Pons (tissue), 1 donor: ENCODE results near the gene HORMAD2.
"Not testable (repeated sequence)": the region's sequence is repeated elsewhere in the genome, so short reads cannot be mapped to it uniquely, and the experiment has no call there.

Source experiments
- DNase-seq: peaks from one replicate; pipeline ENCODE4 v3.0.0-alpha.2; 2016; ENCODE audit warnings: low spot score

The HORMAD2 gene

GRCh38 chr22:30191040-30191701 is 110.9 kb downstream of the HORMAD2 start:
- no peak for DNase-seq

GRCh38 chr22:30192427-30192826 is 112.2 kb downstream of the HORMAD2 start:
- DNase-seq, result no peak

DNA sequence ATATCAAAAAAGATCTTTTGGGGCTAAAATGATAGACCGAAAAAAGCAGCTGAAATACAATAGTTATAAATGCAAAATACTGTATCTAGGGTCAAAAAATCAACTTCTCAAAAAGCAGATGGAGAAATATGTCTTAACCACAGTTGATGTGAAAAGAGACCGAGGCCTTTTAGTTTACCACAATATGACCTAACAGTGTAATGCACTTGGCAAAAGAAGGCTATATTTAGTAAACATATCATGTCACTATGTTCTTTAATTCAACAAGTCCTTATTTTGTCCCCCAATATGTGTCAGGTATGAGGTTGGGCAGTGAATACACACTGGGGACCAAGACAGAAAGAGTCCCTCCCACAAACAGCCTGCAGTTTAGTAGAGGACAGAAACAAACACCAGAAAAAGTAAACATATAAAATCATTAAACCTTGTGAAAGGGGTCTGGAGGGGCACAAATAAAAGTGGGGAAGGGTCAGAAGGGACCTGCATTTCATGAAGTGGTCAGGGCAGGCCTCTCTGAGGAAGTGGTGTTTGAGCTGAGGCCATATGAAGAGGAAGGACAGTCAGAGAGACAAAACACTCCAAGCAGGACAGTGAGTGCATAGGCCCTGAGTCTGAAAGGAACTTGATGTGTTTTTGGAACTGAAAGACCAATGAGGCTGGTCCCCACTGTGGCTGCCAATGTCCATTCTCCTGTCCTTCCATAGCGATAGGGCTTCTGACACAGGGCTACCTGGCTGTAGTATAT is 112.9 kb downstream of the HORMAD2 start:
- DNase-seq, result no peak

- no peak for DNase-seq
Measured at GRCh38 chr22:30195245-30196140, 115.2 kb downstream of the HORMAD2 start.

GRCh38 chr22:30196141-30196879 is 116.0 kb downstream of the HORMAD2 start:
- DNase-seq, result no peak

DNA sequence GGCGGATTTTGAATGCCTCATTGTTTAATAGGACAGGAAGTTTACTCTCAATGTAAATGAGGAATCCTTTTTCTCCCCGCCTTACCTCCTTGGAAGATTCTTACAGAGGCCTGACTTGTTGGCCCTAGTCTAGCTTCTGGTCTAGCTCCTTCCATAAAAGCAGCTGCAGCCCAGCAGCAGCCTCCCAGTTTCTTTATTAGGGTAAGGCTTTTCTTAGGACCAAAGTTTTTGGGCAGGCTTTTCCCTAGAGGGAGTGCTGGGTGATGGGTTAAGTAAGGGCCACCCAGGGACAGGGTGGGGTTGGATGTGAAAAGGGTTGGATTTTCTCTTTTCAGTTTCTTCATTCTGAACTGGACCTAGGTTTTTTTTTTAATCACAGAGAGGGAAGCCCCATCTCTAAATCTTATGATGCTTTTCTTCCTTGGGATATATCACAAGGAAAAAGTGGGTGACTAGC is 116.6 kb downstream of the HORMAD2 start:
- no peak for DNase-seq

- no peak for DNase-seq
Measured at GRCh38 chr22:30197389-30197788, 117.1 kb downstream of the HORMAD2 start.

DNA sequence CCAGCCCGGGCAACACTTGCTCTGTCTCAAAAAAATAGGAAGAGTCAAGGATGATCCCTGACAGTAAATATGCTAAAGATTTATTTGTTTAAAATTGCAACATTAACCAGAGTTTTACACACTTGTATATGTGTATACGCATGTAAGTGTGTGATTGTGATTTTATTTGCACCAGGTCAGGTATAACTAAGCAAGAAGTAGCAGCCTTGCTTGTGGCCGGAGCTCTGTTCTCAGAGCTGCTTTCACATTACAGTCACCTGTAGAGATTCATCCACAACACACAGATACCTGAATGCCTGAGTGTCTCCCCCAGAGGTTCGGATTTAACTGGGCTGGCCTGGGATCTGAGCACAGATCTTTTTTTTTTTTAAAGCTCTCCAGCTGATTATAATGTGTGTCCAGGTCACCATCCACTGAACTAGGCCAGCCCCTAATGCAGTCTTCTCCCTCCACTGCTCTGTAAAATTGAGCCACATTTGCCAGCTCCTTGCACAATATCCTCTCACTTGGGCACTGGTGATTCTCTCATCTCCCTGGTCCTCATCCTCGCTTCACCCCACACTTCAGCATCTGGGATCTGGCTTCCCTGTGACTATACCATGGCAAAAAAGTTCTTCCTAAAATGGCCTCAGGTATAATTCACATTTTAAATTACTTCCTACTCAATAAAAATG is 118.0 kb downstream of the HORMAD2 start:
- DNase-seq, result no peak

DNA sequence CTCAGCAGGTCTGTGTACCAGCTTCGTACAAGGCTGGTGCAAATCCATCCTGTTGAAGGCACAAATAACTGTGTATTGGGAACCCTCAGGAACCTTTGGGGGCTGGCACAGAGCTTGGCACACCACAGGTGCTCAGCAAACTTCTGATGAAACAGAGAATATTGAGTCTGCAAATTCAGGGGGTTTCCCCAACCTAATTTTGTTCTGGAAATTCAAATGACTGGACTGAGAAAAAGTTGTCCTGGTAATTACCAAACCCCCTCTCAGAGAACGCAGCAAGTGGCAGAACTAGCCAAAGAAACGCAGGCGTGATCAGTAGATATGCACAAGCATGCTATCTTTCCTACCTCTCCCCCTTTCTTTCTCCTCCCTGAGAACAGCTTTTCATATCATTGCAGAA is 118.7 kb downstream of the HORMAD2 start:
- no peak for DNase-seq

GRCh38 chr22:30200905-30201304 is 120.6 kb downstream of the HORMAD2 start:
- DNase-seq, result not testable (repeated sequence)

DNA sequence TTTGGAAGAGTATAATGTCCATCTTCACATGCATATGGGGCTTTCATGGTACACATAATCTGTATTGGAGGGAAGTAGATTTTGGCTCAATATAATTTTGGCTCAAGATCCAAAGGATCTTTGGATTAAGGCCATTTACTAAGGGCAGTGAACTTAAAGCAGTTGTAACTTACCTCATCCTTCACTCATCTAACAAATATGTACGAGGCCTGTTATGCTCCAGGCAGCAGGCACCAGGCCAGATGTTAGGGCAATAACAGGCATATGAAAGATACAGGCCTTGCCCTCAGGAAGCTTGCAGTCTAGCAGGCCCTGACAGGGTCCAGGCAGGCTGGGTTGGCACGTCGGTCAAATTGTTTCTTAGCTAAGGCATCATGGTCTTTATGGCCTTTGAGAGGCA is 121.7 kb downstream of the HORMAD2 start:
- DNase-seq, result no peak

DNA sequence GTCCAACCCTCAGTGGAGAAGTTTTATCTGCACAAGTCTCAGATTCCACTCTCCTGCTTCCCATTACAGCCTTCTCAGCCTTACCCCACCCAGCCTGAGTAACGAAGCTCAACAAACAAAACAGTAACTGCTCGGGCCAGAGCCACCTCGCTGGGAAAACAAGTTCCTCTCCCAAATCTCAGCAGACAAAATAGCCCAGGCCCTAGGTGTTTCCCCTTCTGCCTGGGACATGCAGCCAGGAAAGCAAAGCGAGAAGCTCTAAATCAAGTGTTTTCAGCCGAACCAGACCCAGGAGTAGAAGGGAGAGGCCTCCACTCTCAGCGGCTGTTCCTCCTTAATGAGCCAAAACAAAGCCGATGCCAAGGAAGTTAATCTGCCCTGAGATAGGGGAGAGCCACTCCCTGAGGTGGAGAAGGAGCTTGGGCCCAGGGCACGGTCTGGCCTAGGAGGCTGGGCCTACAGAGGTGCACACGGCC is 122.3 kb downstream of the HORMAD2 start:
- DNase-seq, result no peak

DNA sequence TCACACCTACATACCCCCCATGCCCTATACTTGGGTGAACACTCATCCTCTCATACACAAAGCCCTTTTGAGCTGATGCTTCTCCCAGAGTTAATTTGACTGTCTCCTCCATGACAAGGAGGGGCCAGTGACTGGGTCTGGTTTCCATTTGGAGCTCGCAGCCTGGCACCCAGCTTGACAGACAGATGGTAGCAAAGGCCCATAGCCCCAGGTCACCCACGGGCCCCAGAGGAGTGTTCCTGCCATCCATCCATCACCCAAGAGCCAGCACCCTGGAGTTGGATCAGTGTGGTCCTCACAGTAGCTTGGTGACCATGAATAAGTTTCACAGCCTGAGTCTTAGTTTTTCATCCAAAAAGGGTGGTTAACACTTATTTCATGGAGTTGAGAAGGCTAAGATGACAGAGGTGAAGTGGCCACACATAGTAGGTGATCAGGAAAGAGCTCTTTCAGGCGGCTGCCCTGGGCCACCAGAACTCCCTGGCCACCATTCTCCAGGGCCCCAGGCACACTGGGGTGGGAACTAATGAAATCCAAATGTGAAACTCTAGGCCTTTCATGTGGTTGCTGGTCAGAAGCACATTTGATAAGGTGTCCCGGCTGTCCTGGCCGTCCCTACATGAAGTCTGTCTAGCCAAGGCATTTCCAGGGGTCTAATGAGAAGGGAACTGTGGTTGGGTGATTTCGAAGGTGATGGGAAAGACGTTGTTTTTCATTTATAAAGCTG is 123.9 kb downstream of the HORMAD2 start:
- DNase-seq, result no peak

- no peak for DNase-seq
Measured at GRCh38 chr22:30204742-30205111, 124.5 kb downstream of the HORMAD2 start.

DNA sequence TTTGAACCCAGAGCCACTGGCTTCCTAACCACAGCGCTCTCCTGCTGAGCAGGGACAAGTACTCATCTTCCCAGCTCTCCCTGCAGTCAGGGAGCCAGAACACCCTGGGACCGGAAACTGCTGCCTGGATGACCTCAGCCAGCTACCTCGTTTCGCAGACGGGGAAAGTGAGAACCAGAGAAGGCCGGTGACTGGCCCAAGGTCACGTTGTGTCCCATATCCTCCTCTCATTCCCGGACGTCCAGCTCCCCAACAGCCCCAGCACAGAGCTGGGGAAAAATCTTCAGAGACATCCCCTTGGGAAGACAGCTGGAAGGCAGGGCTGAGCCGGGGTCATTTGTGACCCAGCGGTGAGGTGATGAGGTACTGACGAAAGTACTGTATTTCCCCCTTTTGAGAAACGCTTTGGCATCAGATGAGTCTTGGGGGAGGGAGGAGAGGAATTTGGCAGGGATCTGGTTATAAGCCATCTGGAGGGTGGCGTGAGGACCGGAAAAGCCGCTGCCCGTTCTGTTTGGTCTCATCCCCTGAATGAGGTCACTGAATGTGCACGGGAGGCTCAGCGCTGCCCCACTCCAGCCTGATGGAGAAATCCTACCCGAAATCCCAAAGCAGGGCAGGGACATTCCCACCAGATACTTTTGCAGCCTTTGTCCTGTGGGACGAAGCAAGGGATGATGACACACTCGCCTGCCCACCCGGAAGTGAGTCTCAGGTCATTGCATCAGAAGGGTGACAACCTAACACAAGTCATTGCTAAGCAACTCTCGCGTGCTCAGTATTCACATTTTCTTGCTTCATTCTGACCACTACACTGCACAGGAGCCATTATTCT is 125.2 kb downstream of the HORMAD2 start:
- DNase-seq, result no peak

DNA sequence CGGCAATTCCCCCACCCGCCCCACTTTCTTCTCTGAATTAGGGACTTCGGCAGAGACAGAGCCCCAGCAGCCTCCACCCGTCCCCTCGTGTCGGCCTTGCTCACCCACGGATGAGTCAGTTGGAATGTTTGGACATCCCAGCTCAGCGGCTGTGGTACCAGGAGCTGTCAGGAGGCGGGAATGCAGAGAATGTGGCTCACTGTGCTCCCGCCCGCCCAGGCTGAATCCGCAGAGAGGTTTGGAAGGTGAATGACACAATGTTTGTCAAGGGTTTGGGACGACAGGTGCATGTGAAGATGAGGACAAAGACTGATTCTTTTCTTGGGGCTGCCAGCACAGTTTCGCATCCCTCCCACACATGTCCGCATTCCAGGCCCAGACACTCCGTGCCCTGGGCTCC is 126.7 kb downstream of the HORMAD2 start:
- no peak for DNase-seq

- no peak for DNase-seq
Measured at GRCh38 chr22:30208631-30209603, 128.7 kb downstream of the HORMAD2 start.

DNA sequence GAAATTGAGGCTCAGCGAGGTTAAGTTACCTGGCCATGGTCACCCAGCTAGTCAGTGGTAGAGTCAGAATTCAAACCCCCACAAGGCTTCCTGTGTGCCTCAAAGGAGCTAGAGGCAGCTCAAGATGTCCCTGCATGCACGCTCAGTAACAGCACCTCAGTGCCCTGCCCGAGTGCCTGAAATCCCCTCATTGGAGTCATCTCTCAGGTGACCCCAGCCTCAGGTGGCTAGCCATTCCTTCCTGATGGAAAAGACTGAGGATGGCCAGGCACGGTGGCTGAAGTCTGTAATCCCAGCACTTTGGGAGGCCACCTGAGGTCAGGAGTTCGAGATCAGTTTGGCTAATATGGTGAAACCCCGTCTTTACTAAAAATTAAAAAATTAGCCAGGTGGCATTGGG is 129.4 kb downstream of the HORMAD2 start:
- DNase-seq, result no peak
